Natural killer cell (primary cell): ENCODE results near the gene BBX. TPM values are rescaled to one million over a fixed set of nuclear protein-coding genes. Genes with fewer than 3 reads are reported as not detected.

Experiments
- ATAC-seq, 3 donors: fragments of 150-1000 bp in 2 of 3; fragments of 200-7000 bp in 1 of 3; cut with Tn5 transposase; 1 replicate in 1 of 3; 2 replicates in 2 of 3; pipeline ENCODE4 v1.10.0; 2021; ENCODE audit warnings: mild to moderate bottlenecking in 2 of 3, moderate library complexity in 2 of 3
- DNase-seq, 2 donors: peaks; one replicate each; pipeline versions ENCODE4 v3.0.0 to v3.0.0-alpha.2; 2013 to 2021; ENCODE audit warnings: mixed read lengths in 1 of 2
- H3K27ac ChIP-seq: one replicate; pipeline ENCODE4 v1.5.1; 2013; ENCODE audit warnings: mild to moderate bottlenecking, low read length
- H3K27me3 ChIP-seq: one replicate; pipeline ENCODE4 v1.6.1; 2013; ENCODE audit warnings: low read length; ENCODE audit not compliant: control insufficient read depth, insufficient read depth
- H3K36me3 ChIP-seq: one replicate; pipeline ENCODE4 v1.6.1; 2013; ENCODE audit warnings: low read length; ENCODE audit not compliant: control insufficient read depth, insufficient read depth
- H3K4me1 ChIP-seq: one replicate; pipeline ENCODE4 v1.6.1; 2013; ENCODE audit warnings: low read length; ENCODE audit not compliant: control insufficient read depth, insufficient read depth
- H3K4me3 ChIP-seq: one replicate; pipeline ENCODE4 v1.5.1; 2013; ENCODE audit warnings: low read length
- H3K9me3 ChIP-seq: one replicate; pipeline ENCODE4 v1.6.1; 2013; ENCODE audit warnings: low read length; ENCODE audit not compliant: control insufficient read depth, insufficient read depth
- H3K27ac Mint-ChIP-seq, 2 donors: one replicate each; pipeline ENCODE4 v1.8.0; 2022; ENCODE audit warnings: mild to moderate bottlenecking in 2 of 2, mixed read lengths in 2 of 2, moderate library complexity in 1 of 2
- H3K27me3 Mint-ChIP-seq, 2 donors: one replicate each; pipeline ENCODE4 v1.8.0; 2022; ENCODE audit warnings: low read depth in 2 of 2, mixed read lengths in 2 of 2
- H3K36me3 Mint-ChIP-seq: one replicate; pipeline ENCODE4 v1.8.0; 2022; ENCODE audit warnings: mixed read lengths
- H3K4me1 Mint-ChIP-seq, 2 donors: one replicate each; pipeline ENCODE4 v1.8.0; 2022; ENCODE audit warnings: mixed read lengths in 2 of 2
- H3K4me3 Mint-ChIP-seq: one replicate; pipeline ENCODE4 v1.8.0; 2022; ENCODE audit warnings: mild to moderate bottlenecking, moderate library complexity, mixed read lengths
- H3K9me3 Mint-ChIP-seq, 2 donors: one replicate each; pipeline ENCODE4 v1.8.0; 2022; ENCODE audit warnings: mixed read lengths in 2 of 2
- CTCF ChIP-seq: fragments of 200-600 bp; IDR thresholded peaks from one replicate; pipeline ENCODE4 v1.8.0; 2022; ENCODE audit warnings: antibody characterized with exemption
- WGBS: methylation state at CpG from one replicate; pipeline ENCODE4 v1.1.7; 2013; ENCODE audit warnings: missing lambda C conversion rate; ENCODE audit not compliant: insufficient coverage; 5-methylcytosine and 5-hydroxymethylcytosine counted together
- intact Hi-C: fragments of 100-400 bp; cut with micrococcal nuclease; formaldehyde crosslinking; loops from one replicate; pipeline ENCODE4 v1.14.2; 2022
- total RNA-seq, 4 donors: library from RNA; stranded (reverse); fragments of 120-200 nt in 1 of 4; gene quantifications; one replicate each; pipeline versions ENCODE4 v1.2.3 to v1.2.4, GENCODE V29; 2013 to 2022

The BBX gene
- total RNA-seq, 3 donors from 2014 or later (not counting 1 experiment from before 2014, with no cell fraction given), result 80.0 to 87.1 (median 83.4) TPM

- no peak for TF ChIP-seq CTCF
- DNase-seq (no peak), ATAC-seq (no peak)
- Mint-ChIP-seq H3K9me3 (no peaks in the 10 kb centered on the region), H3K27me3 (peaks cover 10 to 13% of the 10 kb centered on the region in 2 donors), H3K27ac (no peak overlapping the region), H3K4me1 (no peaks in the 10 kb centered on the region), H3K4me3 (no peak overlapping the region), H3K36me3 (no peaks in the 10 kb centered on the region)
- 92% methylated on average over 4 of the region's 4 CpGs for WGBS
- Histone ChIP-seq H3K9me3 (no peaks in the 10 kb centered on the region), H3K27ac (no peak overlapping the region), H3K27me3 (no peaks in the 10 kb centered on the region), H3K4me3 (no peak overlapping the region), H3K4me1 (no peaks in the 10 kb centered on the region), H3K36me3 (no peaks in the 10 kb centered on the region)
- intact Hi-C loops, result no loop called here
These were observed 33.8 kb upstream of the BBX start for GRCh38 chr3:107488942-107489341.

GRCh38 chr3:107493134-107493533, 29.6 kb upstream of the BBX start:
- TF ChIP-seq CTCF, result no peak
- WGBS, result 90% methylated on average over 1 of the region's 1 CpG
- no peaks in the 10 kb centered on the region for H3K9me3 Mint-ChIP-seq
- peaks cover 13 to 16% of the 10 kb centered on the region in 2 donors for H3K27me3 Mint-ChIP-seq
- Histone ChIP-seq H3K9me3 (no peaks in the 10 kb centered on the region), H3K4me1 (no peaks in the 10 kb centered on the region), H3K36me3 (no peaks in the 10 kb centered on the region), H3K4me3 (no peak overlapping the region), H3K27me3 (no peaks in the 10 kb centered on the region), H3K27ac (no peak overlapping the region)
- H3K36me3 Mint-ChIP-seq, result no peaks in the 10 kb centered on the region
- H3K4me3 Mint-ChIP-seq, result no peak overlapping the region
- DNase-seq (no peak), ATAC-seq (no peak)
- H3K27ac Mint-ChIP-seq, result no peak overlapping the region
- intact Hi-C loops, result no loop called here
- no peaks in the 10 kb centered on the region for H3K4me1 Mint-ChIP-seq

- Mint-ChIP-seq H3K4me3 (no peak overlapping the region), H3K9me3 (peaks cover 0 to 2% of the 10 kb centered on the region in 2 donors), H3K27me3 (peaks cover 8 to 12% of the 10 kb centered on the region in 2 donors), H3K27ac (no peak overlapping the region), H3K4me1 (no peaks in the 10 kb centered on the region), H3K36me3 (no peaks in the 10 kb centered on the region)
- Histone ChIP-seq H3K4me1 (no peaks in the 10 kb centered on the region), H3K9me3 (no peaks in the 10 kb centered on the region), H3K27ac (no peak overlapping the region), H3K4me3 (no peak overlapping the region), H3K36me3 (no peaks in the 10 kb centered on the region), H3K27me3 (no peaks in the 10 kb centered on the region)
- DNase-seq, result no peak
- WGBS, result 93% methylated on average over 3 of the region's 3 CpGs
- TF ChIP-seq CTCF, result no peak
- no peak for ATAC-seq
- intact Hi-C loops, result no loop called here
These were observed 25.9 kb upstream of the BBX start for GRCh38 chr3:107496855-107497254.

GRCh38 chr3:107498646-107499045, 24.1 kb upstream of the BBX start:
- ATAC-seq (no peak), DNase-seq (no peak)
- Mint-ChIP-seq H3K4me1 (no peaks in the 10 kb centered on the region), H3K36me3 (no peaks in the 10 kb centered on the region), H3K9me3 (peaks cover 0 to 2% of the 10 kb centered on the region in 2 donors), H3K27me3 (peaks cover 8% of the 10 kb centered on the region in 2 donors), H3K4me3 (no peak overlapping the region), H3K27ac (no peak overlapping the region)
- no peak overlapping the region for H3K27ac ChIP-seq
- no peak overlapping the region for H3K4me3 ChIP-seq
- intact Hi-C loops, result no loop called here
- H3K36me3 ChIP-seq, result no peaks in the 10 kb centered on the region
- no peaks in the 10 kb centered on the region for H3K4me1 ChIP-seq
- WGBS, result 41% methylated on average over 4 of the region's 4 CpGs
- no peaks in the 10 kb centered on the region for H3K27me3 ChIP-seq
- no peaks in the 10 kb centered on the region for H3K9me3 ChIP-seq
- no peak for TF ChIP-seq CTCF
